Fibroblast of villous mesenchyme (primary cell): ENCODE measurements around the gene LHFPL3. TPM values are rescaled to one million over a fixed set of nuclear protein-coding genes. Genes with fewer than 3 reads are reported as not detected.
"Not testable (repeated sequence)": the region's sequence is repeated elsewhere in the genome, so short reads cannot be mapped to it uniquely, and the experiment has no call there.

Source experiments
- DNase-seq: peaks from one replicate; pipeline ENCODE4 v3.0.0-alpha.2; 2010; ENCODE audit warnings: low read depth
- H3K4me3 ChIP-seq: 2 replicates; pipeline ENCODE4 v1.5.1; 2011; ENCODE audit warnings: low read depth, mild to moderate bottlenecking, low read length
- total RNA-seq: library from RNA; depleted of rRNA; stranded (reverse); fragments of >200 nt; gene quantifications from 2 replicates; pipeline ENCODE4 v1.2.3, GENCODE V29; 2012
- TF ChIP-seq, protein P1 (sequence below): IDR thresholded peaks from 2 replicates; pipeline ENCODE4 v1.5.1; 2012; ENCODE audit warnings: low read depth, mild to moderate bottlenecking, low read length; ENCODE audit not compliant: insufficient read depth

Gene LHFPL3
- total RNA-seq, 1 donor, result not detected

DNA sequence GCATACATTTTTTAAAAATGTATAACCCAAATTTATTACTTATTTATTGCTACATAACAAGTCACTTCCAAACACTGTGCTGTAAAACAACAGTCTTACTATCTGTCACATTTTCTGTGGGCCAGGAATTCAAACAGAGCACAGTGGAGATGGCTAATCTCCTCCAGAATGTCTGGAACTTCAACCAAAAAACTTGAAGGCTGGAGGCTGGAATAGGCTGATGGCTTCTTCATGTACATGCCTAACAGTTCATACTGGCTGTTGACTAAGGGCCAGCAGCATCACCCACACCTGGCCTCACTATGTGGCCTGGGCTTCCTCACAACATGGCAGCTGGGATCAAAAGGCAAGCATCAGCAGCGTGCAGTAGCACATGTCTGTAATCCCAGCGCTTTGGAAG, 593.2 kb downstream of the LHFPL3 start:
- H3K4me3 ChIP-seq, result no peak overlapping the region
- no peak for DNase-seq
- TF ChIP-seq, protein P1, sequence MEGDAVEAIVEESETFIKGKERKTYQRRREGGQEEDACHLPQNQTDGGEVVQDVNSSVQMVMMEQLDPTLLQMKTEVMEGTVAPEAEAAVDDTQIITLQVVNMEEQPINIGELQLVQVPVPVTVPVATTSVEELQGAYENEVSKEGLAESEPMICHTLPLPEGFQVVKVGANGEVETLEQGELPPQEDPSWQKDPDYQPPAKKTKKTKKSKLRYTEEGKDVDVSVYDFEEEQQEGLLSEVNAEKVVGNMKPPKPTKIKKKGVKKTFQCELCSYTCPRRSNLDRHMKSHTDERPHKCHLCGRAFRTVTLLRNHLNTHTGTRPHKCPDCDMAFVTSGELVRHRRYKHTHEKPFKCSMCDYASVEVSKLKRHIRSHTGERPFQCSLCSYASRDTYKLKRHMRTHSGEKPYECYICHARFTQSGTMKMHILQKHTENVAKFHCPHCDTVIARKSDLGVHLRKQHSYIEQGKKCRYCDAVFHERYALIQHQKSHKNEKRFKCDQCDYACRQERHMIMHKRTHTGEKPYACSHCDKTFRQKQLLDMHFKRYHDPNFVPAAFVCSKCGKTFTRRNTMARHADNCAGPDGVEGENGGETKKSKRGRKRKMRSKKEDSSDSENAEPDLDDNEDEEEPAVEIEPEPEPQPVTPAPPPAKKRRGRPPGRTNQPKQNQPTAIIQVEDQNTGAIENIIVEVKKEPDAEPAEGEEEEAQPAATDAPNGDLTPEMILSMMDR, result no peak

GRCh38 chr7:104922182-104923009, 594.0 kb downstream of the LHFPL3 start:
- no peak overlapping the region for H3K4me3 ChIP-seq
- TF ChIP-seq, protein P1, result no peak
- no peak for DNase-seq

DNA sequence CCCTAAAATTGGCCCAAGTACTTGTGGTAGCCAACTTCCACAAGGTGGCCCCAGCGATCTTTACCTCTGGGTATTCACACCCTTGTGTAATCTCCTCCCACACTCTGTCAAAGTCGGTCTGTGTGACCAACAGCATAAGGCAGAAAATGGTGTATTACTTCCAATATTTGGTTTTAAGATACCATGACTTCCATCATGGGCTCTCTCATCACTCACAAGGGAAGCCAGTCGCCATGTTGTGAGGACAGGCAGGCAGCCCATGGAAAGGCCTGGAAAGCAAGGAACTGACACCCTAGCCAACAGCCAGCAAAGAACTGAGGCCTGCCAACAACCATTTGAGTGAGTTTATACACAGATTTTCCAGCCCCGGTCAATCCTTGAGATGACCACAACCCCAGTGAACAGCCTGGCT, 594.6 kb downstream of the LHFPL3 start:
- TF ChIP-seq, protein P1, result peak; percentile 80
- no peak overlapping the region for H3K4me3 ChIP-seq

GRCh38 chr7:104926189-104926588, 597.8 kb downstream of the LHFPL3 start:
- not testable (repeated sequence) for DNase-seq

More for the DNA sequence above, 594.6 kb downstream of the LHFPL3 start:
- peak; percentile 87 for DNase-seq

GRCh38 chr7:104926601-104927041, 598.2 kb downstream of the LHFPL3 start:
- no peak overlapping the region for H3K4me3 ChIP-seq
- no peak for DNase-seq
- TF ChIP-seq, protein P1, result no peak

More at GRCh38 chr7:104926189-104926588, 597.8 kb downstream of the LHFPL3 start:
- not testable (repeated sequence) for H3K4me3 ChIP-seq

DNA sequence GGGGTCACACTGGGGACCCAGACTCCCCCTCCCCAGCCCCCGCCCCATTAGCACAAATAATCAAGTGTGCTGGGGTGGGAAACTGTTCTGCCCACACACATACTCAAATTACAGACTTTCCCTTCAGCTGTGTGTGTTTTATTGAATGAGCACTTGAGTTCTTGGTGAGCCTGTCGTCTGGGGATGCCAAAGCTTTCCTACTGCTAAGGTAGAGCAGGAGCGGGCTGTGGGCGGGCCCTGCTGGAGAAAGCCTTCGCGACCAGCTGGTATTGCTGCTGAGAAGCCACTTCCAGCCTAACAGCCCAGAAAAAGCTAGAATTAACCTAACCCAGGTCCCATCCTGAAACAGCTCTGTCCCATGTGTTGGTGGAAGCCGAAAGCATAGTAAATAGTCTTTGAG, 598.7 kb downstream of the LHFPL3 start:
- DNase-seq, result no peak

GRCh38 chr7:104928721-104929400, 600.5 kb downstream of the LHFPL3 start:
- TF ChIP-seq, protein P1, result no peak
- DNase-seq, result no peak

More for the DNA sequence above, 598.7 kb downstream of the LHFPL3 start:
- no peak overlapping the region for H3K4me3 ChIP-seq
- TF ChIP-seq, protein P1, result no peak

More at GRCh38 chr7:104928721-104929400, 600.5 kb downstream of the LHFPL3 start:
- no peak overlapping the region for H3K4me3 ChIP-seq
